BLaER1 treated with 17β-estradiol and CSF1 and Interleukin-3, amounts not matched to agents 10 nM and 100 nM (cell line): ENCODE measurements around the gene SLC9B1.

Source experiments
- H3K27ac ChIP-seq, 11 experiments: shearing (Covaris generic); formaldehyde crosslinking; 2 replicates each; pipeline ENCODE4 v1.8.1; 2022
- H3K27me3 ChIP-seq, 11 experiments: shearing (Covaris generic); formaldehyde crosslinking; 2 replicates each; pipeline ENCODE4 v1.8.1; 2022
- H3K36me3 ChIP-seq, 11 experiments: shearing (Covaris generic); formaldehyde crosslinking; 2 replicates each; pipeline ENCODE4 v1.8.1; 2022
- H3K4me1 ChIP-seq, 10 experiments: shearing (Covaris generic); formaldehyde crosslinking; 2 replicates each; pipeline ENCODE4 v1.8.1; 2022
- H3K4me2 ChIP-seq, 11 experiments: shearing (Covaris generic); formaldehyde crosslinking; 2 replicates each; pipeline ENCODE4 v1.8.1; 2022
- H3K4me3 ChIP-seq, 10 experiments: shearing (Covaris generic); formaldehyde crosslinking; 2 replicates each; pipeline ENCODE4 v1.8.1; 2022
- H3K9ac ChIP-seq, 11 experiments: shearing (Covaris generic); formaldehyde crosslinking; 2 replicates each; pipeline ENCODE4 v1.8.1; 2022
- H3K9me3 ChIP-seq, 11 experiments: shearing (Covaris generic); formaldehyde crosslinking; replicated peaks in 1 of 11; 2 replicates each; pipeline ENCODE4 v1.8.1; 2022
- H4K20me1 ChIP-seq, 11 experiments: shearing (Covaris generic); formaldehyde crosslinking; 2 replicates each; pipeline ENCODE4 v1.8.1; 2022
- Cebpa-rat ChIP-seq, 11 experiments: shearing (Covaris generic); IDR thresholded peaks; 2 replicates each; pipeline ENCODE4 v1.8.1; 2022

SLC9B1 gene

GRCh38 chr4:103019308-103020124, at the start of gene SLC9B1:
Gene SLC9B1, minus strand, starts transcription at chr4:103019705. Its CDS starts 27,994 bp downstream, at chr4:102991711.
- H3K4me2 ChIP-seq, result peak within 1 kb of the TSS; percentile 61 to 86 (median 78)

GRCh38 chr4:103067841-103068547, 48.5 kb upstream of the SLC9B1 start:
- Histone ChIP-seq H3K4me2 (no peak overlapping the region), H3K4me1 (no peaks in the 10 kb centered on the region), H3K36me3 (peaks cover 22 to 96% (median 61%) of the 10 kb centered on the region in 11 experiments), H4K20me1 (peaks cover 0 to 39% (median 13%) of the 10 kb centered on the region in 11 experiments; a peak in 7 of 22 replicates), H3K4me3 (no peak overlapping the region), H3K27me3 (no peaks in the 10 kb centered on the region), H3K9me3 (peaks cover 0 to 5% (median 0%) of the 10 kb centered on the region in 11 experiments; a peak in 4 of 22 replicates), H3K27ac (no peak overlapping the region), H3K9ac (no peak overlapping the region)
- no peak for TF ChIP-seq Cebpa-rat (IDR thresholded peaks at IDR 0.05)

More at GRCh38 chr4:103019308-103020124, at the start of gene SLC9B1:
- Histone ChIP-seq H3K36me3 (peaks cover 0 to 16% (median 4%) of the 10 kb centered on the region in 11 experiments; a peak in 10 of 22 replicates), H3K27me3 (no peaks in the 10 kb centered on the region), H3K9ac (peak within 1 kb of the TSS; percentile 67 to 90 (median 84)), H4K20me1 (no peaks in the 10 kb centered on the region), H3K4me3 (peak within 1 kb of the TSS; percentile 59 to 78 (median 65)), H3K9me3 (no peaks in the 10 kb centered on the region), H3K4me1 (peaks cover 14 to 23% (median 18%) of the 10 kb centered on the region in 10 experiments), H3K27ac (peak within 1 kb of the TSS; percentile 73 to 92 (median 86))
- TF ChIP-seq Cebpa-rat (IDR thresholded peaks at IDR 0.05), result peak in 8 of 11 experiments; percentile 29 to 85 (median 55); a peak in 10 of 22 replicates

- Histone ChIP-seq H3K9ac (no peak overlapping the region), H3K27me3 (no peaks in the 10 kb centered on the region), H3K4me3 (no peak overlapping the region), H3K4me1 (no peaks in the 10 kb centered on the region), H3K9me3 (peaks cover 4 to 15% (median 10%) of the 10 kb centered on the region in 11 experiments; a peak in 18 of 22 replicates), H3K36me3 (peaks cover 26 to 91% (median 69%) of the 10 kb centered on the region in 11 experiments), H3K27ac (no peak overlapping the region), H3K4me2 (no peak overlapping the region), H4K20me1 (no peaks in the 10 kb centered on the region; a peak in 1 of 22 replicates)
- TF ChIP-seq Cebpa-rat (IDR thresholded peaks at IDR 0.05), result no peak
Measured at GRCh38 chr4:103060453-103061148, 41.1 kb upstream of the SLC9B1 start.

- no peaks in the 10 kb centered on the region for H3K27me3 ChIP-seq
- H3K36me3 ChIP-seq, result peaks cover 17 to 68% (median 53%) of the 10 kb centered on the region in 11 experiments
- peaks cover 7 to 16% (median 10%) of the 10 kb centered on the region in 11 experiments; a peak in 17 of 22 replicates for H3K9me3 ChIP-seq
- H3K4me2 ChIP-seq, result 0 out of 22 replicates have a peak overlapping the region, but pooled peaks of 1 of the 11 experiments have one; percentile 20
- peak in 6 of 11 experiments; percentile 24 to 80 (median 41); a peak in 6 of 22 replicates for TF ChIP-seq Cebpa-rat (IDR thresholded peaks at IDR 0.05)
- H3K9ac ChIP-seq, result no peak overlapping the region
- H3K4me1 ChIP-seq, result peaks cover 0 to 5% (median 0%) of the 10 kb centered on the region in 10 experiments; a peak in 3 of 20 replicates
- H3K27ac ChIP-seq, result no peak overlapping the region
- no peaks in the 10 kb centered on the region; a peak in 2 of 22 replicates for H4K20me1 ChIP-seq
- no peak overlapping the region for H3K4me3 ChIP-seq
Measured at GRCh38 chr4:103054030-103054429, 34.5 kb upstream of the SLC9B1 start.

GRCh38 chr4:103052779-103053178, 33.3 kb upstream of the SLC9B1 start:
- Histone ChIP-seq H3K4me2 (no peak overlapping the region), H3K9me3 (peaks cover 7 to 18% (median 11%) of the 10 kb centered on the region in 11 experiments; a peak in 17 of 22 replicates), H3K36me3 (peaks cover 30 to 68% (median 59%) of the 10 kb centered on the region in 11 experiments), H4K20me1 (no peaks in the 10 kb centered on the region; a peak in 2 of 22 replicates), H3K27me3 (no peaks in the 10 kb centered on the region), H3K9ac (no peak overlapping the region), H3K27ac (no peak overlapping the region), H3K4me1 (peaks cover 0 to 5% (median 0%) of the 10 kb centered on the region in 10 experiments; a peak in 3 of 20 replicates), H3K4me3 (no peak overlapping the region)
- no peak for TF ChIP-seq Cebpa-rat (IDR thresholded peaks at IDR 0.05)

- H4K20me1 ChIP-seq, result no peaks in the 10 kb centered on the region; a peak in 2 of 22 replicates
- H3K4me3 ChIP-seq, result no peak overlapping the region
- H3K27ac ChIP-seq, result no peak overlapping the region
- H3K9me3 ChIP-seq, result peaks cover 7 to 20% (median 11%) of the 10 kb centered on the region in 11 experiments; a peak in 17 of 22 replicates
- H3K4me1 ChIP-seq, result peaks cover 0 to 5% (median 0%) of the 10 kb centered on the region in 10 experiments; a peak in 3 of 20 replicates
- H3K36me3 ChIP-seq, result peaks cover 32 to 65% (median 55%) of the 10 kb centered on the region in 11 experiments
- no peak for TF ChIP-seq Cebpa-rat (IDR thresholded peaks at IDR 0.05)
- H3K27me3 ChIP-seq, result no peaks in the 10 kb centered on the region
- H3K9ac ChIP-seq, result no peak overlapping the region
- H3K4me2 ChIP-seq, result no peak overlapping the region
Measured at GRCh38 chr4:103052145-103052544, 32.6 kb upstream of the SLC9B1 start.

- no peaks in the 10 kb centered on the region; a peak in 2 of 22 replicates for H4K20me1 ChIP-seq
- H3K4me2 ChIP-seq, result no peak overlapping the region
- H3K36me3 ChIP-seq, result peaks cover 27 to 66% (median 56%) of the 10 kb centered on the region in 11 experiments
- H3K4me1 ChIP-seq, result peaks cover 0 to 5% (median 0%) of the 10 kb centered on the region in 10 experiments; a peak in 3 of 20 replicates
- no peak overlapping the region for H3K9ac ChIP-seq
- peaks cover 3 to 11% (median 5%) of the 10 kb centered on the region in 11 experiments; a peak in 17 of 22 replicates for H3K9me3 ChIP-seq
- H3K27me3 ChIP-seq, result no peaks in the 10 kb centered on the region
- H3K27ac ChIP-seq, result no peak overlapping the region
- no peak overlapping the region for H3K4me3 ChIP-seq
- TF ChIP-seq Cebpa-rat (IDR thresholded peaks at IDR 0.05), result no peak
Measured at GRCh38 chr4:103050736-103051436, 31.4 kb upstream of the SLC9B1 start.
